OCI-LY1 (cell line): ENCODE data around the gene IGFN1.

Experiments used
- CTCF ChIP-seq: fragments of 200-600 bp; sonication (generic), shearing (Covaris generic); IDR thresholded peaks from 2 replicates; pipeline ENCODE4 v1.5.1; 2017; ENCODE audit warnings: mild to moderate bottlenecking, antibody characterized with exemption, low read length, moderate library complexity, mixed read lengths
- EZH2 ChIP-seq: fragments of 200-600 bp; sonication (generic), shearing (Covaris generic); IDR thresholded peaks from 2 replicates; pipeline ENCODE4 v1.8.0; 2017; ENCODE audit warnings: borderline replicate concordance, mixed run types, mild to moderate bottlenecking, antibody characterized with exemption, low read length, moderate library complexity, mixed read lengths

DNA sequence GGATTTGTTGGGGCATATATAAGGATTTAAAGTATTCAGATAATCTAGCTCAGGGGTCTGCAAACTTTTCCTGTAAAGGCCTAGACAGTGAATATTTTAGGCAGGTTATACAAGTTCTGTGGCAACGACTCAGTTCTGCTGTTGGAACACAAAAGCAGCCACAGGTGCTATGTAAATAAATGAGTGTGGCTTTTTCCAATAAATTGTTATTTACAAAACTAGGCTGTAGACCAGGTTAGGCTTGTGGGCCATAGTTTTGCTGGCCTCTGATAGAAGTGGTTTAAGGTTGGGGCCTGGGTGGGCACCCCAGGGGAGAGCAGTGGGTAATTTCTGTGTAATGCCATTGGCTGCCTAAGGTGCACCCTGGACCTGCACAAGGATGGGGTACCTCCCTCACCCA lies 16.9 kb upstream of the IGFN1 start:
- TF ChIP-seq EZH2 (no peak), CTCF (no peak)
